Neural crest cell (in vitro differentiated cells): ENCODE measurements around the gene TGFB2. TPM values are rescaled to one million over a fixed set of nuclear protein-coding genes. Genes with fewer than 3 reads are reported as not detected.

Source experiments
- DNase-seq: peaks from one replicate; pipeline ENCODE4 v3.0.0; 2021; ENCODE audit warnings: low read depth, mixed read lengths, low spot score
- H3K27ac Mint-ChIP-seq: one replicate; pipeline ENCODE4 v1.8.0; 2021; ENCODE audit warnings: mild to moderate bottlenecking, mixed read lengths; ENCODE audit not compliant: unreplicated experiment
- H3K27me3 Mint-ChIP-seq: 2 replicates; pipeline ENCODE4 v1.8.0; 2021; ENCODE audit warnings: low read depth, mild to moderate bottlenecking, mixed read lengths
- H3K36me3 Mint-ChIP-seq: 2 replicates; pipeline ENCODE4 v1.8.0; 2021; ENCODE audit warnings: low read depth, mild to moderate bottlenecking, mixed read lengths
- H3K4me1 Mint-ChIP-seq: 2 replicates; pipeline ENCODE4 v1.8.0; 2021; ENCODE audit warnings: mixed read lengths
- H3K4me3 Mint-ChIP-seq: one replicate; pipeline ENCODE4 v1.8.0; 2021; ENCODE audit warnings: mild to moderate bottlenecking, mixed read lengths
- H3K9me3 Mint-ChIP-seq: 2 replicates; pipeline ENCODE4 v1.8.0; 2021; ENCODE audit warnings: mixed read lengths
- total RNA-seq: library from RNA; stranded (reverse); gene quantifications from 2 replicates; pipeline ENCODE4 v1.2.1, GENCODE V29; 2021
- TF ChIP-seq, protein P1 (sequence below): fragments of 200-600 bp; sonication (generic); conservative IDR thresholded peaks from 2 replicates; pipeline ENCODE4 v1.5.0; 2021; ENCODE audit warnings: antibody characterized with exemption, mild to moderate bottlenecking

TGFB2 gene
- total RNA-seq, 1 donor from 2014 or later = 11.4 TPM

DNA sequence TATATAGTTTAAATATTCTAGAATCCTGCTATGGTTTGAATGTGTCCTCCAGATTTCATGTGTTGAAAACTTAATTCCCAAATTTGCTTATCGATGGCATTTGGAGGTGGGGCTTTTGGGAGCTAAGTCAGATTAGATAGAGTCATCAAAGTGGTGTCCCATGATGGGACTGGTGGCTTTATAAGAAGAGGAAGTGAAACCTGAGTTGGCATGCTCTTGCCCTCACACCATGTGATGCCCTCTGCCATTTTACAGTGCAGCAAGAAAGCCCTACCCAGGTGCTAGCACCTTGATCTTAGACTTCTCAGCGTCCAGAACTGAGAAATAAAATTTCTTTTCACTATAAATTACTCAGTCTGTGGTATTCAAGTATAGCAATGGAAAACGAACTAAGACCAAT lies 111.3 kb downstream of the TGFB2 start:
- no peak overlapping the region for H3K27ac Mint-ChIP-seq
- no peak for DNase-seq
- TF ChIP-seq, protein P1, sequence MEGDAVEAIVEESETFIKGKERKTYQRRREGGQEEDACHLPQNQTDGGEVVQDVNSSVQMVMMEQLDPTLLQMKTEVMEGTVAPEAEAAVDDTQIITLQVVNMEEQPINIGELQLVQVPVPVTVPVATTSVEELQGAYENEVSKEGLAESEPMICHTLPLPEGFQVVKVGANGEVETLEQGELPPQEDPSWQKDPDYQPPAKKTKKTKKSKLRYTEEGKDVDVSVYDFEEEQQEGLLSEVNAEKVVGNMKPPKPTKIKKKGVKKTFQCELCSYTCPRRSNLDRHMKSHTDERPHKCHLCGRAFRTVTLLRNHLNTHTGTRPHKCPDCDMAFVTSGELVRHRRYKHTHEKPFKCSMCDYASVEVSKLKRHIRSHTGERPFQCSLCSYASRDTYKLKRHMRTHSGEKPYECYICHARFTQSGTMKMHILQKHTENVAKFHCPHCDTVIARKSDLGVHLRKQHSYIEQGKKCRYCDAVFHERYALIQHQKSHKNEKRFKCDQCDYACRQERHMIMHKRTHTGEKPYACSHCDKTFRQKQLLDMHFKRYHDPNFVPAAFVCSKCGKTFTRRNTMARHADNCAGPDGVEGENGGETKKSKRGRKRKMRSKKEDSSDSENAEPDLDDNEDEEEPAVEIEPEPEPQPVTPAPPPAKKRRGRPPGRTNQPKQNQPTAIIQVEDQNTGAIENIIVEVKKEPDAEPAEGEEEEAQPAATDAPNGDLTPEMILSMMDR = no peak
- no peak overlapping the region for H3K4me3 Mint-ChIP-seq
- H3K36me3 Mint-ChIP-seq = no peaks in the 10 kb centered on the region
- H3K27me3 Mint-ChIP-seq = no peaks in the 10 kb centered on the region
- peaks cover 5% of the 10 kb centered on the region for H3K9me3 Mint-ChIP-seq
- peaks cover 27% of the 10 kb centered on the region for H3K4me1 Mint-ChIP-seq

DNA sequence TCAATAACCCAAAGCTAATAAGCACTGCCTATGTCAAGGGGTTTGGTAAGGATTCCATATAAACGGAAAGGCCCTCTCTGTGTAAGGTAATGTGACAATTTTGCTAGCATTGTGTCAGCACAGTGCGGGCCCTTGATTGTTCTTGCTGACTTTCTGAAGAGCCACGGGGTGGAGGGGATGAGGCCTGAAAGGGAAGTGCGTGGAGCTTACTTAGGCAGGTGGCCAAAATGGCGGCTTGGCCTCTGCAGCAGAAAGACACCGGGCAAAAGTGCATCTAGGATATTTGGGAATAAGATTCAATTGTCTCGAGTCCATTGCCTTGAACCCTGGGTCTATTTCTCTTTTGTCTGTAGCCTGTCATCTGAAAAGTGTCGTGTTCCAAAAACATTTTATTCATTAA lies 114.3 kb downstream of the TGFB2 start:
- DNase-seq = no peak
- Mint-ChIP-seq H3K27me3 (no peaks in the 10 kb centered on the region), H3K4me3 (no peak overlapping the region), H3K27ac (peak overlapping the region; percentile 40), H3K9me3 (peaks cover 5% of the 10 kb centered on the region), H3K36me3 (no peaks in the 10 kb centered on the region), H3K4me1 (peaks cover 41% of the 10 kb centered on the region)
- TF ChIP-seq, protein P1 = no peak

DNA sequence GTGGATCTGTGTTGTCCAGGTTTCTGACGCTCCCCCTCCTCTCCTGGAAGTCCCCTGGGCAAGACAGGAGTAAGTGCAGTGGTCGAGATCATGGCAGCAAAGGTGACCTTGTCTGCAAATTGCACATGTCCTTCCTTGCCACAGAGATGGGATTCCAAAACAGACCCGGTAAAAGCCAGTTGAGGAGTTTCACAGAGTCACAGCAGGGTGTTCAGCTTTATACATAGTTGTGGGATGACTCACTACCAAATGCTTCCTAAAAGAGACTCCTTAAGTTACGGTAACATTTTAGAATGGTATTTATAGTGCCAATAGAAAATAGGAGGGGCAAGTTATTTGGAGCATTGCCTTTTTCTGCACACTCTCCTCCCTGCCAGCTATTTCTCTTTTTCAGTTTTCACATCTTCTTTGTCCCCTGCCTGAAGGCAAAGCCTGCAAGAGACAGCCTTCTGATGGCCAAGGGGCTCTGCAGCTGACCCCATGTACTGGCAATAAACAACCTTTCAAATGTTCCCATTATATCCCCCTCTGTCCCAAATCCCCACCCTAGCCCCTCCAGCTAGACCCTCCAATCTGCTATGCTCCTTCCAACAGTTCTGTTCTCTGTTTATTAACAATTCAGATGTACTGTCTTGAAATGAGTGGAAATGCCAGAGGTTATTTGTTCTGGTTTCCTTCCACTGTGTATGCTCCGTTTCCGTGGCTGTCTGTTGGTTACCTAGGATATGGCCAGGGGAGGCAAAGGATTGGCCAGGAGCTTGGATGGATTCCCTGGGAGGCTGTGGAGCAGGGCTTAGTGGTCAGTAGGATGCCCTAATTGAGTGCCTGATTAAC lies 115.0 kb downstream of the TGFB2 start:
- TF ChIP-seq, protein P1 = no peak
- Mint-ChIP-seq H3K9me3 (peaks cover 5% of the 10 kb centered on the region), H3K4me1 (peaks cover 41% of the 10 kb centered on the region), H3K27ac (peak overlapping the region; percentile 40), H3K36me3 (no peaks in the 10 kb centered on the region), H3K27me3 (no peaks in the 10 kb centered on the region), H3K4me3 (no peak overlapping the region)
- no peak for DNase-seq

DNA sequence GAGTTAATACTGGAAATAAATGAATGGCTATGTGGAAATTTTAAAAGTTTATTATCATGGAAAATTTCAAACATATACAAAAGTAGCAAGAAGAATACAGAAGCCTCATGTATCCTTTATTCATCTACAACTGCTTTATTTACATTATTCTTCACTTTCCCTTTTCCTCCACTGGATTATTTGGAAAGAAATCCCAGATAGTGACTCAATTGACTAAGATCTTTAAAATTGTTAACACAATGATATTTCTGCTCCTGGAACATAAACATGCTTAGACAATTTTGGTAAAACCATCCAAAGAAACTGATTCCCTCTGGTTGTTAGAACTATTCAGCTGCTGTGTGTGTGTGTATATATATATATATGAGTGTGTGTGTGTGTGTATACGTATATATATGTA lies 116.2 kb downstream of the TGFB2 start:
- H3K36me3 Mint-ChIP-seq = no peaks in the 10 kb centered on the region
- peaks cover 5% of the 10 kb centered on the region for H3K9me3 Mint-ChIP-seq
- TF ChIP-seq, protein P1 = no peak
- no peaks in the 10 kb centered on the region for H3K27me3 Mint-ChIP-seq
- no peak overlapping the region for H3K4me3 Mint-ChIP-seq
- DNase-seq = no peak
- peaks cover 41% of the 10 kb centered on the region for H3K4me1 Mint-ChIP-seq
- H3K27ac Mint-ChIP-seq = no peak overlapping the region

DNA sequence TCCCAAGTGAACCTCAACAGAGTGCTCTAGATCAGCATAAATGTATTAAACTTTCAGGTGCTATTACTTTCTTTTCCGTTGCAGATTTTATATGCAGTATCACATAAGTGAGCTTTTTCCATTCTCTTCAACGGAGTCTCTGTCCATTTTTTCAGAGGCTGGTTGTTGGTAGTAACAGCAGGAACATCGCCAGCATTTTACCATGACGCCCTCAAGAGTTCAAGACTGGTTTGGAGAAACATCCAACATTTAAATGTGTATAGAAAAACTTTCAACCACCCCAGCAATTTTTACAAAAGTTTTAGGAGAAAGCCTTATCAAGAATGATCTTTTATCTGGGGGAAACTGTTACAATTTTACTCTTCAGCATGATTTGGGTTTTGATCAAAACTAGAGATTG lies 117.0 kb downstream of the TGFB2 start:
- TF ChIP-seq, protein P1 = no peak
- peaks cover 5% of the 10 kb centered on the region for H3K9me3 Mint-ChIP-seq
- H3K4me3 Mint-ChIP-seq = no peak overlapping the region
- peaks cover 41% of the 10 kb centered on the region for H3K4me1 Mint-ChIP-seq
- no peaks in the 10 kb centered on the region for H3K27me3 Mint-ChIP-seq
- H3K36me3 Mint-ChIP-seq = no peaks in the 10 kb centered on the region
- no peak for DNase-seq
- H3K27ac Mint-ChIP-seq = no peak overlapping the region
